HG03378 (cell line): Measurements from ENCODE around the gene RASGEF1C.

Source experiments
- ATAC-seq: cut with Tn5 transposase; IDR thresholded peaks from one replicate; pipeline ENCODE4 v1.9.1; 2021; ENCODE audit warnings: mild to moderate bottlenecking, moderate library complexity; ENCODE audit not compliant: unreplicated experiment

Gene RASGEF1C

GRCh38 chr5:180209137-180209581 lies at the start of gene RASGEF1C:
Gene RASGEF1C, minus strand, starts transcription at chr5:180209211. Its CDS starts 71,159 bp downstream, at chr5:180138052.
- ATAC-seq: no peak

- no peak for ATAC-seq
Measured at GRCh38 chr5:180253036-180253824, 44.2 kb upstream of the RASGEF1C start.

- ATAC-seq: no peak
Measured at GRCh38 chr5:180251887-180252286, 42.9 kb upstream of the RASGEF1C start.

- no peak for ATAC-seq
Measured at GRCh38 chr5:180251141-180251540, 42.1 kb upstream of the RASGEF1C start.

GRCh38 chr5:180250329-180250728 lies 41.3 kb upstream of the RASGEF1C start:
- no peak for ATAC-seq

- no peak for ATAC-seq
Measured at GRCh38 chr5:180241600-180241999, 32.6 kb upstream of the RASGEF1C start.

- no peak for ATAC-seq
Measured at GRCh38 chr5:180238631-180239030, 29.6 kb upstream of the RASGEF1C start.

- ATAC-seq: no peak
Measured at GRCh38 chr5:180235846-180236245, 26.8 kb upstream of the RASGEF1C start.

GRCh38 chr5:180235077-180235476 lies 26.1 kb upstream of the RASGEF1C start:
- ATAC-seq: no peak

- no peak for ATAC-seq
Measured at GRCh38 chr5:180234271-180234670, 25.3 kb upstream of the RASGEF1C start.

GRCh38 chr5:180233729-180234128 lies 24.7 kb upstream of the RASGEF1C start:
- ATAC-seq: no peak

- ATAC-seq: no peak
Measured at GRCh38 chr5:180230017-180230416, 21.0 kb upstream of the RASGEF1C start.

GRCh38 chr5:180222056-180222455 lies 13.0 kb upstream of the RASGEF1C start:
- ATAC-seq: no peak

- no peak for ATAC-seq
Measured at GRCh38 chr5:180217797-180218196, 8.8 kb upstream of the RASGEF1C start.

GRCh38 chr5:180216646-180217171 lies 7.7 kb upstream of the RASGEF1C start:
- ATAC-seq: no peak

- ATAC-seq: no peak
Measured at GRCh38 chr5:180215783-180216630, 7.0 kb upstream of the RASGEF1C start.

- ATAC-seq: no peak
Measured at GRCh38 chr5:180214870-180215770, 6.1 kb upstream of the RASGEF1C start.

GRCh38 chr5:180213657-180214207 lies 4.7 kb upstream of the RASGEF1C start:
- no peak for ATAC-seq

- no peak for ATAC-seq
Measured at GRCh38 chr5:180213256-180213600, 4.2 kb upstream of the RASGEF1C start.
